Cardiac fibroblast (primary cell): ENCODE data around the gene USP6NL.

Experiments
- DNase-seq, 2 donors: peaks; one replicate each; pipeline versions ENCODE4 v3.0.0 to v3.0.0-alpha.2; 2010; ENCODE audit warnings: low read depth in 2 of 2
- H3K4me3 ChIP-seq, 2 donors: replicated peaks in 1 of 2; 1 replicate in 1 of 2; 2 replicates in 1 of 2; pipeline ENCODE4 v1.5.1; 2011; ENCODE audit warnings: low read depth in 2 of 2, low read length in 2 of 2, mild to moderate bottlenecking in 2 of 2, moderate library complexity in 1 of 2
- CTCF ChIP-seq: IDR thresholded peaks from one replicate; pipeline ENCODE4 v1.5.1; 2011; ENCODE audit warnings: low read depth, mild to moderate bottlenecking, low read length, inconsistent platforms

Gene USP6NL

DNA sequence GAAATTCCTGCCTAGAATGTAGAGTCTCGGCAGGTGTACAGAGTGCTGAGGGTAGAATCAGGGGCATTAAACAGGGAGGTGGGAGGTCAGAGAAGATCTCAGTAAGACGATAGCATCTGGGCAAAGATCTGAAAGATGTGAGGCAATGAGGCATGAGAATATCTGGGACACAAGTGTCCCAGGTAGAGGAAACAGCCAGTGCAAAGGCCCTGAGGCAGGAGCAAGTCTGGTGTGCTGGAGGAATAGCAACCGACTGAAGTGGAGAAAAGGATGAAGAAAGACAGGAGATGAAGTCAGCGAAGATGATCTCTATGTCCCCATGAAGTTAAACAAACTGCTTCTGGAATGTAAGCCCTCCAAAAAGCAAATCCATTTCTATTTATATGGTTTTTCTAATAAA lies 84.4 kb downstream of the USP6NL start:
- H3K4me3 ChIP-seq = no peak overlapping the region
- DNase-seq = no peak
- TF ChIP-seq CTCF = no peak

DNA sequence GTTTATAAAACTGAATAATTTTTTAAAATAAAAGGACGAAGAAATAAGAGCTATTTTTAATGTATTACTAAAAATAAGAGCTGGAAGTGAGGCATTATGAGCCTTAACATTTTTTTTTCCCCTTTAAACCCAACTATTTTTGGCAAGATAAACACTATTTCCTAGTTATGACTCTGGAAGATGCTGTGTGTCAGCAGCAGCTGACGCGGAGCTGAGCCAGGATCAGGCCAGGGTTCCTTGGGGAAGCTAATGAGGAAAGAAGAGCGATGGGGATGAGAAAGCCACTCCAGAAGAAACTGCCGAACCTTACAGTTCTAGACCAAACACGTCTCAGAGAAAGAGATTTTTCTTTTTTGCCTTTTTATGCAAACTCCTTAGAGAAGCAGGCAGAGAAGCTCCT lies 85.9 kb downstream of the USP6NL start:
- DNase-seq = peak; percentile 64 to 89
- no peak overlapping the region for H3K4me3 ChIP-seq

DNA sequence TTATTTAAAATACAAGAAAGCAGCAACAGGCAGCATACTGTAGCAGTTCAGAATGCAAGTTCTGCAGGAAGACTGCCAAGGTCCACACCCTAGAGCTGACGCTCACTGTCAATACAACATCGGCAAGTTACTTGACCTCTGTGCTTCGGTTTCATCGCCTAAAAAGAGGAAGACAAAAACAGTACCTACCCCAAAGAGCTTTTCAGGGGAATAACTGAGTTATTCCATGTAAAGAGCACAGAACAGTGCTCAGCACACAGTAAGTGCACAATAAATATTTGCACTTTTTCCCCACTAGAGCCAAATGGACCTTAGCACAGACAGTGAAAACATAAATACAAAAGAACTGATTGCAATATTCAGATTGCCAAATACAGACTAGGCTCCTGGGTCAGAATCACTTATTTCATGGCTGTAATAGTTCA lies 88.6 kb downstream of the USP6NL start:
- H3K4me3 ChIP-seq = no peak overlapping the region
- TF ChIP-seq CTCF = no peak
- DNase-seq = peak in 1 of 2 donors; percentile 45

More for the DNA sequence above, 85.9 kb downstream of the USP6NL start:
- no peak for TF ChIP-seq CTCF

DNA sequence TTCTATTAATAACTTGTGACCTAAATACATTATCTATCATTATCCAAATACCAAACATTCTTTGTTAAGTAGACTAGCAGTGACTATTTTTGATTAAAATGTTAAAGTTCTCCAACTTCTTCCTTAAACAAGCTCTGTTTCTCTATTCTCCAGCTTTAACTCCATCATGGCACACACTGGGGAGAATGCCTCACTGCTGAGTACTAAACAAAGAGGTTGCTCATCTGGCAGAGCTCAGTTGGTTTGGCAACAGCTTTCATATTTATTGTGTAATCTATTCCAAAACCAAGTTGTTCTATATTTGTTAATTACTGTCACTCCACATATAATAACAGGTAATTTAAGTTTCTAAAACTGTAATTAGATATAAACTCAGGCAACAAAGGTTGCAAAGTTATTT lies 89.6 kb downstream of the USP6NL start:
- no peak overlapping the region for H3K4me3 ChIP-seq
- TF ChIP-seq CTCF = no peak
- DNase-seq = peak; percentile 67 to 74

DNA sequence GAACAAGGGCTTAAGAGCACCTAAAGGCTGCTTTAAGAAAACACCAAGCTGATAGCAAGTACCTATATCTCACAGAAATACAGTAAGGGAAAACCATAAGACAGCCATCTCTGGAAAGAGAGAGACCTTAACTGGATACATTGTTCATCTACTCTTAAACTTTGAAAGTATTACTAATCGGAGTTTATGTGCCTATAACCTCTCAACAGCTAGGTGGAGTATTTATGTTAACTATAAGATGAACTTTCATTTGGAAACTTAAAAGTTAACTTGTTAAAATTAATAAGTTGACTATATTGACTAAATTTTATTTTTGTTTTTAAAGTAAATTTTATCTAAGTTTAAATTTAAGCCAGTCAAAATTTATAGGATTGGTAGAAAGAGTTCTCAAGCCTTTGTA lies 90.6 kb downstream of the USP6NL start:
- H3K4me3 ChIP-seq = no peak overlapping the region
- no peak for TF ChIP-seq CTCF
- no peak for DNase-seq

- TF ChIP-seq CTCF = no peak
- H3K4me3 ChIP-seq = no peak overlapping the region
- DNase-seq = no peak
These were observed 94.3 kb downstream of the USP6NL start for GRCh38 chr10:11517150-11517549.

DNA sequence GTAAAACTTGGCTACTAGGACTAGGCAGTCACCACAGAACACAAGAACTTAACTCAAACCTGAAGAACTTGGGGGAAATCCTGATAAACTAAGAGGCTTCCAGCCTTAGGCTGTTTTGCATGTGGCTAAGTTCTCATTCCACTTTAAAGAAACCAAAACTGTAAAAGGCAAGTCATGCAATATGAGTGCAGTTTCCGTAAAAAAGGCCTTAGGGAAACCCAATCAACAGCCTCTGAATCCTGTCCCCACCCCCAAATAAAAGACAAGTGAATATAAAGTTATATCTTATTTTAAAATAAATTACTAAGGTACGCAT lies 95.1 kb downstream of the USP6NL start:
- H3K4me3 ChIP-seq = no peak overlapping the region
- TF ChIP-seq CTCF = no peak
- DNase-seq = no peak
